ENCODE measurements around the gene ARHGAP32. TPM values are rescaled to one million over a fixed set of nuclear protein-coding genes. Genes with fewer than 3 reads are reported as not detected.

ARHGAP32 gene
- total RNA-seq, 1 experiment from 2014 or later, result 27.8 TPM

DNA sequence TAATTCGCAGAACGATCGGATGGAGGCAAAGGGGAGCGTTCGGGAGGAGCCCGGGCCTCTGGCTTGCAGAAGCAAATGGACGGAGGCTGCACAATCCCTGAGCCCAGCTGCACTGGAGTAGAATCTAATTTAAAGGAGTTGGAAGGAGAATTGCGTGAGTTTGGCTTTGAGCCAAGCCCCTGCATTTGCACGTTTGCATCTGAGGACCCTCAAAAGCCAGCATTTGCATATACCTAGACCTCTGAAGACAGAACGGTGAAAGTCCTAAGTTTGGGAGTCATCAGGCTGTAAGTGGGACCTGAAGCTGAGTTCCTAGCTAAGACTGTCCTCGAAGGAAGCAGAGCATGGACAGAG is 265.0 kb downstream of the ARHGAP32 start:
- Histone ChIP-seq H3K9me2 (ENCODE audit: insufficient read depth) (no peaks in the 10 kb centered on the region), H3K27ac (ENCODE audit: low read depth, low read length) (no peak overlapping the region), H3K4me2 (ENCODE audit: low read length) (no peak overlapping the region), H3K36me3 (ENCODE audit: control insufficient read depth in 1 of 2, insufficient read depth in 2 of 2, low read length in 2 of 2) (no peaks in the 10 kb centered on the region), H3K79me2 (ENCODE audit: insufficient read depth, low read length) (no peaks in the 10 kb centered on the region), H3K9ac (ENCODE audit: low read length) (no peak overlapping the region), H3K4me3 (replicated peaks in 1 of 2; ENCODE audit: low read depth in 1 of 2, low read length in 2 of 2) (no peak overlapping the region), H3K4me1 (ENCODE audit: control insufficient read depth in 1 of 2, insufficient read depth in 2 of 2, low read length in 2 of 2) (no peaks in the 10 kb centered on the region), H2AFZ (ENCODE audit: low read depth, low read length, poor library complexity, severe bottlenecking) (no peak overlapping the region), H3K9me3 (ENCODE audit: control insufficient read depth in 1 of 2, insufficient read depth in 1 of 2, low read depth in 1 of 2, low read length in 2 of 2) (no peaks in the 10 kb centered on the region), H4K20me1 (ENCODE audit: insufficient read depth) (no peaks in the 10 kb centered on the region), H3K27me3 (ENCODE audit: insufficient read depth, low read length) (no peaks in the 10 kb centered on the region)
- CTCF ChIA-PET, result no interaction called here
- no TSS peak for BruUV-seq (replicated peaks)
- TF ChIP-seq ELF1 (IDR thresholded peaks at IDR 0.05; ENCODE audit: borderline replicate concordance, low read depth) (no peak), CBX3 (IDR thresholded peaks at IDR 0.05; ENCODE audit: low read depth) (no peak), CEBPB (IDR thresholded peaks at IDR 0.05; ENCODE audit: low read depth) (no peak), SRF (IDR thresholded peaks at IDR 0.05; ENCODE audit: low read depth) (no peak), SP1 (IDR thresholded peaks at IDR 0.05; ENCODE audit: low read depth) (no peak)
- TF ChIP-seq, protein P1, sequence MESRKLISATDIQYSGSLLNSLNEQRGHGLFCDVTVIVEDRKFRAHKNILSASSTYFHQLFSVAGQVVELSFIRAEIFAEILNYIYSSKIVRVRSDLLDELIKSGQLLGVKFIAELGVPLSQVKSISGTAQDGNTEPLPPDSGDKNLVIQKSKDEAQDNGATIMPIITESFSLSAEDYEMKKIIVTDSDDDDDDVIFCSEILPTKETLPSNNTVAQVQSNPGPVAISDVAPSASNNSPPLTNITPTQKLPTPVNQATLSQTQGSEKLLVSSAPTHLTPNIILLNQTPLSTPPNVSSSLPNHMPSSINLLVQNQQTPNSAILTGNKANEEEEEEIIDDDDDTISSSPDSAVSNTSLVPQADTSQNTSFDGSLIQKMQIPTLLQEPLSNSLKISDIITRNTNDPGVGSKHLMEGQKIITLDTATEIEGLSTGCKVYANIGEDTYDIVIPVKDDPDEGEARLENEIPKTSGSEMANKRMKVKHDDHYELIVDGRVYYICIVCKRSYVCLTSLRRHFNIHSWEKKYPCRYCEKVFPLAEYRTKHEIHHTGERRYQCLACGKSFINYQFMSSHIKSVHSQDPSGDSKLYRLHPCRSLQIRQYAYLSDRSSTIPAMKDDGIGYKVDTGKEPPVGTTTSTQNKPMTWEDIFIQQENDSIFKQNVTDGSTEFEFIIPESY (IDR thresholded peaks at IDR 0.05; ENCODE audit: extremely low read depth, insufficient replicate concordance, low read length), result no peak
- TF ChIP-seq, protein P2, sequence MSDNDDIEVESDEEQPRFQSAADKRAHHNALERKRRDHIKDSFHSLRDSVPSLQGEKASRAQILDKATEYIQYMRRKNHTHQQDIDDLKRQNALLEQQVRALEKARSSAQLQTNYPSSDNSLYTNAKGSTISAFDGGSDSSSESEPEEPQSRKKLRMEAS (IDR thresholded peaks at IDR 0.05), result no peak
- TF ChIP-seq, protein P3, sequence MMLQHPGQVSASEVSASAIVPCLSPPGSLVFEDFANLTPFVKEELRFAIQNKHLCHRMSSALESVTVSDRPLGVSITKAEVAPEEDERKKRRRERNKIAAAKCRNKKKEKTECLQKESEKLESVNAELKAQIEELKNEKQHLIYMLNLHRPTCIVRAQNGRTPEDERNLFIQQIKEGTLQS (IDR thresholded peaks at IDR 0.05), result no peak
- POLR2A ChIA-PET, result no interaction called here
- no peak for DNase-seq (ENCODE audit: low read depth, low spot score)
- ATAC-seq, result no peak
- intact Hi-C loops (cut with micrococcal nuclease), result no loop called here
- RAD21 ChIA-PET (ENCODE audit: low non-redundant PET in 1 of 2, low total read pairs in 2 of 2, uncharacterized antibody in 2 of 2, unreplicated experiment in 2 of 2), result no interaction called here
